Gastroesophageal sphincter (tissue), 3 donors: ENCODE results near the gene B4GALT7.

Experiments used
- POLR2A ChIP-seq, 2 donors: fragments of 450-650 bp; IDR thresholded peaks; one replicate each; pipeline ENCODE4 v1.6.1; 2017; ENCODE audit warnings: antibody characterized with exemption in 2 of 2, mild to moderate bottlenecking in 2 of 2, moderate library complexity in 1 of 2
- POLR2AphosphoS5 ChIP-seq: sonication (generic); formaldehyde crosslinking; IDR thresholded peaks from one replicate; pipeline ENCODE4 v1.6.1; 2017; ENCODE audit warnings: antibody characterized with exemption
- TF ChIP-seq, protein P1 (sequence below), 4 experiments: fragments of 200-600 bp in 2 of 4; fragments of 450-650 bp in 2 of 4; sonication (generic) in 1 of 4; IDR thresholded peaks; one replicate each; pipeline ENCODE4 v1.5.1; 2017 to 2019; ENCODE audit warnings: antibody characterized with exemption in 4 of 4, mild to moderate bottlenecking in 2 of 4, moderate library complexity in 2 of 4

GRCh38 chr5:177595991-177596774 is 3.7 kb upstream of the B4GALT7 start:
- TF ChIP-seq, protein P1, sequence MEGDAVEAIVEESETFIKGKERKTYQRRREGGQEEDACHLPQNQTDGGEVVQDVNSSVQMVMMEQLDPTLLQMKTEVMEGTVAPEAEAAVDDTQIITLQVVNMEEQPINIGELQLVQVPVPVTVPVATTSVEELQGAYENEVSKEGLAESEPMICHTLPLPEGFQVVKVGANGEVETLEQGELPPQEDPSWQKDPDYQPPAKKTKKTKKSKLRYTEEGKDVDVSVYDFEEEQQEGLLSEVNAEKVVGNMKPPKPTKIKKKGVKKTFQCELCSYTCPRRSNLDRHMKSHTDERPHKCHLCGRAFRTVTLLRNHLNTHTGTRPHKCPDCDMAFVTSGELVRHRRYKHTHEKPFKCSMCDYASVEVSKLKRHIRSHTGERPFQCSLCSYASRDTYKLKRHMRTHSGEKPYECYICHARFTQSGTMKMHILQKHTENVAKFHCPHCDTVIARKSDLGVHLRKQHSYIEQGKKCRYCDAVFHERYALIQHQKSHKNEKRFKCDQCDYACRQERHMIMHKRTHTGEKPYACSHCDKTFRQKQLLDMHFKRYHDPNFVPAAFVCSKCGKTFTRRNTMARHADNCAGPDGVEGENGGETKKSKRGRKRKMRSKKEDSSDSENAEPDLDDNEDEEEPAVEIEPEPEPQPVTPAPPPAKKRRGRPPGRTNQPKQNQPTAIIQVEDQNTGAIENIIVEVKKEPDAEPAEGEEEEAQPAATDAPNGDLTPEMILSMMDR (IDR thresholded peaks at IDR 0.05), result no peak
- no peak for TF ChIP-seq POLR2AphosphoS5
- TF ChIP-seq POLR2A (IDR thresholded peaks at IDR 0.05), result no peak
